ENCODE measurements around the gene HLCS.
A peak's percentile ranks its signal among the peaks of the same experiment; 100 is the strongest.
"Not testable (repeated sequence)": the region's sequence is repeated elsewhere in the genome, so short reads cannot be mapped to it uniquely, and the experiment has no call there.

Gene HLCS

DNA sequence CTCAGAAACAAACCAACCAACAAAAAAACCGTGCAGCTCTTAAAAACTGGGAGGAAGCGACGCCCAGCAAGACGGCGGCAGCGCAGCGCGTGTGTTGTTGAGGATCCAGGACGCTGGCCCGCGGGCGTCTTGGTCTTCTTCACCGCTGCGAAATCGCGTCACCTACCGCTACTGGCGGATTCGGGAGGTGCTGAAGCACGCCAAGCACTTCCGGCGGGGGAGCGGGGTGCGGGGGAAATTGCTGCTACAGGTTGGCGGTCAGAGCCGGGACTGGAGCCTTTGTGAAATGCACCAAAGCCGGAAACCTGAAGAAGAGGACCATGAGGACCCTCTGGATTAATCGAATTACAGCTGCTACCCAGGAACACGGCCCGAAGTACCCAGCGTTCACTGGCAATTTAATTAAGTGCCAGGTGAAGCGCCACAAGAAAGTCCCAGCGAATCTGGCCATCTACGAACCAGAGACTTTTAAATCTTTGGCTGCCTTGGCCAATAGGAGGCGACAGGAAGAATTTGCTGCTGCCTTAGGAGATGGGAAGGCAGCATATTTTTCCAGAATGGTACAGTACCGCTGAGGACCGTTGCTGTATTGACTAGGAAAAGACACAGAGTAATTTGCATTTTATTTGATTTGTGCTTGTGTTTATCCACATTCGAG lies 28.2 kb upstream of the HLCS start:
- TF ChIP-seq EZH2phosphoT487 (IDR thresholded peaks at IDR 0.05; ENCODE audit: low read depth): no peak
- TF ChIP-seq, protein P1, sequence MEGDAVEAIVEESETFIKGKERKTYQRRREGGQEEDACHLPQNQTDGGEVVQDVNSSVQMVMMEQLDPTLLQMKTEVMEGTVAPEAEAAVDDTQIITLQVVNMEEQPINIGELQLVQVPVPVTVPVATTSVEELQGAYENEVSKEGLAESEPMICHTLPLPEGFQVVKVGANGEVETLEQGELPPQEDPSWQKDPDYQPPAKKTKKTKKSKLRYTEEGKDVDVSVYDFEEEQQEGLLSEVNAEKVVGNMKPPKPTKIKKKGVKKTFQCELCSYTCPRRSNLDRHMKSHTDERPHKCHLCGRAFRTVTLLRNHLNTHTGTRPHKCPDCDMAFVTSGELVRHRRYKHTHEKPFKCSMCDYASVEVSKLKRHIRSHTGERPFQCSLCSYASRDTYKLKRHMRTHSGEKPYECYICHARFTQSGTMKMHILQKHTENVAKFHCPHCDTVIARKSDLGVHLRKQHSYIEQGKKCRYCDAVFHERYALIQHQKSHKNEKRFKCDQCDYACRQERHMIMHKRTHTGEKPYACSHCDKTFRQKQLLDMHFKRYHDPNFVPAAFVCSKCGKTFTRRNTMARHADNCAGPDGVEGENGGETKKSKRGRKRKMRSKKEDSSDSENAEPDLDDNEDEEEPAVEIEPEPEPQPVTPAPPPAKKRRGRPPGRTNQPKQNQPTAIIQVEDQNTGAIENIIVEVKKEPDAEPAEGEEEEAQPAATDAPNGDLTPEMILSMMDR (IDR thresholded peaks at IDR 0.05; ENCODE audit: low read depth, low read length): no peak
- Histone ChIP-seq H3K27ac (ENCODE audit: low read length) (no peak overlapping the region), H3K4me1 (ENCODE audit: low read length) (peaks cover 6% of the 10 kb centered on the region; the same call in 1 of the 2 replicates), H3K4me2 (ENCODE audit: low read length) (no peak overlapping the region), H3K79me2 (ENCODE audit: low read length) (no peaks in the 10 kb centered on the region), H3K9ac (ENCODE audit: low read length) (no peak overlapping the region), H3K9me3 (ENCODE audit: insufficient read depth, low read length) (no peaks in the 10 kb centered on the region), H3K36me3 (replicated peaks; ENCODE audit: low read depth, low read length) (no peaks in the 10 kb centered on the region), H4K20me1 (ENCODE audit: insufficient read depth, low read length) (no peaks in the 10 kb centered on the region), H2AFZ (ENCODE audit: low read depth, low read length) (no peak overlapping the region), H3K27me3 (ENCODE audit: low read depth, low read length) (no peaks in the 10 kb centered on the region), H3K4me3 (ENCODE audit: low read length) (no peak overlapping the region)

DNA sequence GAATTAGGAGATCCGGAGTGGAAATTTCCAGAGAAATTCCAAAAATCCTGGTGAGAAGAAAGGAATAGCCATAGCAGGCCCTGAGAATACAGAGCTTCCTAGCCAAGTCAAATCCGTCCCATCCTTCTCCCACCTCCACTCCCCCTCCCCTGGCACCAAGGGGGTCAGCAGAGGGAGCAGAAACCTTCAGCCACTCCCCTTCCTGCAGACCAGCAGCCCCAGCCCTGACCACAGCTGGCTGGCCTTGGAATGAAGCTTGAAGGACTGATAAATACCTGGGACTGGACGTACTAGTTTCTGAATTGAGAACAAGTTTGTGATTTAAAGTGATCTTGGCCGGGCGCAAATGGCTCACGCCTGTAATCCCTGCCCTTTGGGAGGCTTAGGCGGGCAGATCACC lies 26.2 kb upstream of the HLCS start:
- Histone ChIP-seq H2AFZ (ENCODE audit: low read depth, low read length) (no peak overlapping the region), H3K4me2 (ENCODE audit: low read length) (no peak overlapping the region), H3K27ac (ENCODE audit: low read length) (no peak overlapping the region), H3K27me3 (ENCODE audit: low read depth, low read length) (no peaks in the 10 kb centered on the region), H3K36me3 (replicated peaks; ENCODE audit: low read depth, low read length) (no peaks in the 10 kb centered on the region), H3K4me1 (ENCODE audit: low read length) (peaks cover 6% of the 10 kb centered on the region; the same call in 1 of the 2 replicates), H3K4me3 (ENCODE audit: low read length) (no peak overlapping the region), H3K9me3 (ENCODE audit: insufficient read depth, low read length) (no peaks in the 10 kb centered on the region), H3K9ac (ENCODE audit: low read length) (no peak overlapping the region), H4K20me1 (ENCODE audit: insufficient read depth, low read length) (no peaks in the 10 kb centered on the region), H3K79me2 (ENCODE audit: low read length) (no peaks in the 10 kb centered on the region)
- TF ChIP-seq EZH2phosphoT487 (IDR thresholded peaks at IDR 0.05; ENCODE audit: low read depth): no peak
- TF ChIP-seq, protein P1 (IDR thresholded peaks at IDR 0.05; ENCODE audit: low read depth, low read length): no peak

- no peaks in the 10 kb centered on the region for H3K9me3 ChIP-seq (ENCODE audit: insufficient read depth, low read length)
- TF ChIP-seq, protein P1 (IDR thresholded peaks at IDR 0.05; ENCODE audit: low read depth, low read length): no peak
- no peak for TF ChIP-seq EZH2phosphoT487 (IDR thresholded peaks at IDR 0.05; ENCODE audit: low read depth)
- peak overlapping the region; percentile 92 for H3K4me2 ChIP-seq (ENCODE audit: low read length)
- no peaks in the 10 kb centered on the region for H4K20me1 ChIP-seq (ENCODE audit: insufficient read depth, low read length)
- H3K4me3 ChIP-seq (ENCODE audit: low read length): peak overlapping the region; percentile 86
- H3K27ac ChIP-seq (ENCODE audit: low read length): no peak overlapping the region
- no peaks in the 10 kb centered on the region for H3K36me3 ChIP-seq (replicated peaks; ENCODE audit: low read depth, low read length)
- peak overlapping the region; percentile 96 for H2AFZ ChIP-seq (ENCODE audit: low read depth, low read length)
- no peaks in the 10 kb centered on the region for H3K79me2 ChIP-seq (ENCODE audit: low read length)
- peaks cover 6% of the 10 kb centered on the region; the same call in 1 of the 2 replicates for H3K4me1 ChIP-seq (ENCODE audit: low read length)
- no peaks in the 10 kb centered on the region for H3K27me3 ChIP-seq (ENCODE audit: low read depth, low read length)
- peak overlapping the region; percentile 71 for H3K9ac ChIP-seq (ENCODE audit: low read length)
These were observed 24.2 kb upstream of the HLCS start for GRCh38 chr21:36990508-36991205.

DNA sequence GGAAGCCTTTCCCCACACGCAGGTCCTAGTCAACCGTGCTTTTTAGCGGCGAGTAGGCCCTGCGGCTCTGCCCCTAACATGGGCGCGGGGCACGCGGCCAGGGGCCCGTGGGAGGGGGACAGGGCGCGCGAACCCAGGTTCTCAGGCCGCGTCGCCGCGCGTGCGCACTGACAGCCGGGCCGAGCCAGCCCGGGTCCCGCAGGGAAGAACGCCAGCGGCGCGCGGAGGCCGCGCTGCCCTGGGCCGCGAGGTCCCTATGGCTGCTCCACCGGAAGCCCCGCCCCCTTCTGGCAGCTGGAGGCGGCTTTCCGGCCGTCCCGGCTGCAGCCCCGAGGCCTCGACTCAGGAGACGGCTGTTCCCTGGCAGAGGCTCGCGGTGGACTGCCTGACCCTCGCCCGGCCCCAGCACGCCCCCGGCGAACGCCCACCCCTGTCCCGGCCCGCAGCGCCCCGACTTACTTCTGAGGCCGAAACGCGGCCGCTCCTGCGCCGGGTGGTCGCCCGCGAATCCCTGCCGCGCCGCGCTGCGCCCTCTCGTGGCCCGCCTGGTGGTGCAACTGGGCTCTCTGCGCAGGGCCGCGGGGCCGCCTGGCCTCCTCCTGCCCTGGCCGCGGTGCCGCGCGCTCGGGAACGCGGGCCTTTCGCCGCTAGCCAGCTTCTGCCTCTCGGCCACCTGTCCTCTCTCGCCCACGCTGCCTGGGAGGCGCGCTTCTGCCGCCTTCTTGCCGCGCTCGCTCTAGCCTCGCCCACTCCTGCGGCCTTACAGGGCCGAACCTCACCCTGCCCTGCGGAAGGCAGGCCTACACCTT lies 23.4 kb upstream of the HLCS start:
- no peak for TF ChIP-seq EZH2phosphoT487 (IDR thresholded peaks at IDR 0.05; ENCODE audit: low read depth)
- TF ChIP-seq, protein P1 (IDR thresholded peaks at IDR 0.05; ENCODE audit: low read depth, low read length): peak; percentile 49
- H2AFZ ChIP-seq (ENCODE audit: low read depth, low read length): peak overlapping the region; percentile 96
- H3K4me2 ChIP-seq (ENCODE audit: low read length): peak overlapping the region; percentile 92
- peak overlapping the region; percentile 71 for H3K9ac ChIP-seq (ENCODE audit: low read length)
- H3K79me2 ChIP-seq (ENCODE audit: low read length): no peaks in the 10 kb centered on the region
- no peaks in the 10 kb centered on the region for H3K27me3 ChIP-seq (ENCODE audit: low read depth, low read length)
- H3K4me3 ChIP-seq (ENCODE audit: low read length): peak overlapping the region; percentile 86
- peaks cover 6% of the 10 kb centered on the region; the same call in 1 of the 2 replicates for H3K4me1 ChIP-seq (ENCODE audit: low read length)
- no peaks in the 10 kb centered on the region for H3K36me3 ChIP-seq (replicated peaks; ENCODE audit: low read depth, low read length)
- H3K27ac ChIP-seq (ENCODE audit: low read length): peak overlapping the region; percentile 59
- H3K9me3 ChIP-seq (ENCODE audit: insufficient read depth, low read length): no peaks in the 10 kb centered on the region
- H4K20me1 ChIP-seq (ENCODE audit: insufficient read depth, low read length): no peaks in the 10 kb centered on the region

DNA sequence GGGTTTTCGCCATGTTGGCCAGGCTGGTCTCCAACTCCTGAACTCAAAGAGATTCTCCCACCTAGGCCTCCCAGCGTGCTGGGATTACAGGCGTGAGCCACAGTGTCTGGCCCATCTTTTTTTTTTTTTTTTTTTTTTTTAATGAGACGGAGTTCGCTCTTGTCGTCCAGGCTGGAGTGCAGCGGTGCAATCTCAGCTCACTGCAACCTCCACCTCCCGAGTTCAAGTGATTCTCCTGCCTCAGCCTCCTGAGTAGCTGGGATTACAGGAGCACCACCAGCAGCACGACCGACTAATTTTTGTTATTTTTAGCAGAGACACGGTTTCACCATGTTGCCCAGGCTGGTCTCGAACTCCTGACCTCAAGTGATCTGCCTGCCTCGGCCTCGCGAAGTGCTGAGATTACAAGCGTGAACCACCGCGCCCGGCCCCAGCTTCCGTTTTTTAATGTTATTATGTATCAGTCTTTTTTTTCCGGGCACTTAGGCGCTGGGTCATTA lies 22.8 kb upstream of the HLCS start:
- H2AFZ ChIP-seq (ENCODE audit: low read depth, low read length): peak overlapping the region; percentile 82
- peak overlapping the region; percentile 86 for H3K4me3 ChIP-seq (ENCODE audit: low read length)
- not testable (repeated sequence) for H3K36me3 ChIP-seq (replicated peaks; ENCODE audit: low read depth, low read length); H3K27me3 ChIP-seq (ENCODE audit: low read depth, low read length); H3K79me2 ChIP-seq (ENCODE audit: low read length); H4K20me1 ChIP-seq (ENCODE audit: insufficient read depth, low read length); H3K9me3 ChIP-seq (ENCODE audit: insufficient read depth, low read length); H3K4me1 ChIP-seq (ENCODE audit: low read length)
- H3K4me2 ChIP-seq (ENCODE audit: low read length): peak overlapping the region; percentile 75
- H3K27ac ChIP-seq (ENCODE audit: low read length): peak overlapping the region; percentile 59
- peak overlapping the region; percentile 71 for H3K9ac ChIP-seq (ENCODE audit: low read length)

All from OCI-LY3 (cell line).